T-helper 2 cell treated with Interferon-gamma antibody and Interleukin-4, amounts not matched to agents 5 μg/mL and 100 μg/mL, for 36 hours (primary cell): Measurements from ENCODE around the gene CBR1.

Experiments used
- DNase-seq: peaks from one replicate; pipeline ENCODE4 v3.0.0; 2021; ENCODE audit warnings: low spot score
- H3K27ac Mint-ChIP-seq: one replicate; pipeline ENCODE4 v1.8.0; 2021; ENCODE audit warnings: mild to moderate bottlenecking, mixed read lengths
- H3K27me3 Mint-ChIP-seq: one replicate; pipeline ENCODE4 v1.8.0; 2021; ENCODE audit warnings: low read depth, mixed read lengths
- H3K36me3 Mint-ChIP-seq: one replicate; pipeline ENCODE4 v1.8.0; 2021; ENCODE audit warnings: low read depth, mixed read lengths
- H3K4me1 Mint-ChIP-seq: one replicate; pipeline ENCODE4 v1.8.0; 2021; ENCODE audit warnings: low read depth, mixed read lengths
- H3K4me3 Mint-ChIP-seq: one replicate; pipeline ENCODE4 v1.8.0; 2022; ENCODE audit warnings: mild to moderate bottlenecking, moderate library complexity, mixed read lengths
- H3K9me3 Mint-ChIP-seq: one replicate; pipeline ENCODE4 v1.8.0; 2021; ENCODE audit warnings: mixed read lengths

The CBR1 gene

GRCh38 chr21:36103434-36103833, 33.6 kb downstream of the CBR1 start:
- peaks cover 12% of the 10 kb centered on the region for H3K4me1 Mint-ChIP-seq
- no peaks in the 10 kb centered on the region for H3K36me3 Mint-ChIP-seq
- no peak for DNase-seq
- H3K4me3 Mint-ChIP-seq, result no peak overlapping the region
- no peak overlapping the region for H3K27ac Mint-ChIP-seq
- H3K9me3 Mint-ChIP-seq, result peaks cover 4% of the 10 kb centered on the region
- H3K27me3 Mint-ChIP-seq, result peaks cover 53% of the 10 kb centered on the region

GRCh38 chr21:36104317-36105300, 34.8 kb downstream of the CBR1 start:
- H3K27me3 Mint-ChIP-seq, result peaks cover 53% of the 10 kb centered on the region
- DNase-seq, result peak; percentile 22

GRCh38 chr21:36105327-36105842, 35.6 kb downstream of the CBR1 start:
- H3K4me3 Mint-ChIP-seq, result peak overlapping the region; percentile 64

More at GRCh38 chr21:36104317-36105300, 34.8 kb downstream of the CBR1 start:
- Mint-ChIP-seq H3K4me3 (peak overlapping the region; percentile 64), H3K9me3 (peaks cover 4% of the 10 kb centered on the region), H3K27ac (peak overlapping the region; percentile 47), H3K4me1 (peaks cover 12% of the 10 kb centered on the region), H3K36me3 (no peaks in the 10 kb centered on the region)

GRCh38 chr21:36109868-36110267, 40.0 kb downstream of the CBR1 start:
- no peak for DNase-seq
- Mint-ChIP-seq H3K4me1 (peaks cover 21% of the 10 kb centered on the region), H3K27ac (no peak overlapping the region), H3K36me3 (no peaks in the 10 kb centered on the region), H3K27me3 (peaks cover 36% of the 10 kb centered on the region), H3K4me3 (no peak overlapping the region), H3K9me3 (no peaks in the 10 kb centered on the region)

More at GRCh38 chr21:36105327-36105842, 35.6 kb downstream of the CBR1 start:
- H3K27ac Mint-ChIP-seq, result no peak overlapping the region
- H3K27me3 Mint-ChIP-seq, result peaks cover 56% of the 10 kb centered on the region
- H3K9me3 Mint-ChIP-seq, result peaks cover 4% of the 10 kb centered on the region
- H3K4me1 Mint-ChIP-seq, result peaks cover 12% of the 10 kb centered on the region
- no peak for DNase-seq
- no peaks in the 10 kb centered on the region for H3K36me3 Mint-ChIP-seq

GRCh38 chr21:36111238-36111637, 41.4 kb downstream of the CBR1 start:
- Mint-ChIP-seq H3K27me3 (peaks cover 22% of the 10 kb centered on the region), H3K27ac (no peak overlapping the region), H3K9me3 (no peaks in the 10 kb centered on the region), H3K4me3 (no peak overlapping the region), H3K4me1 (peaks cover 22% of the 10 kb centered on the region), H3K36me3 (no peaks in the 10 kb centered on the region)
- DNase-seq, result no peak

- DNase-seq, result peak; percentile 29
- peaks cover 22% of the 10 kb centered on the region for H3K4me1 Mint-ChIP-seq
- H3K27ac Mint-ChIP-seq, result peak overlapping the region; percentile 96
Measured at GRCh38 chr21:36113647-36114428, 44.0 kb downstream of the CBR1 start.

GRCh38 chr21:36115138-36115730, 45.4 kb downstream of the CBR1 start:
- Mint-ChIP-seq H3K36me3 (no peaks in the 10 kb centered on the region), H3K27ac (no peak overlapping the region), H3K9me3 (no peaks in the 10 kb centered on the region), H3K4me3 (no peak overlapping the region), H3K4me1 (peaks cover 22% of the 10 kb centered on the region), H3K27me3 (peaks cover 4% of the 10 kb centered on the region)
- DNase-seq, result no peak

More at GRCh38 chr21:36113647-36114428, 44.0 kb downstream of the CBR1 start:
- Mint-ChIP-seq H3K9me3 (no peaks in the 10 kb centered on the region), H3K27me3 (peaks cover 7% of the 10 kb centered on the region), H3K4me3 (peak overlapping the region; percentile 85), H3K36me3 (no peaks in the 10 kb centered on the region)

GRCh38 chr21:36117286-36117741, 47.5 kb downstream of the CBR1 start:
- no peak for DNase-seq
- Mint-ChIP-seq H3K4me3 (no peak overlapping the region), H3K9me3 (no peaks in the 10 kb centered on the region), H3K27me3 (no peaks in the 10 kb centered on the region), H3K4me1 (peaks cover 20% of the 10 kb centered on the region), H3K27ac (no peak overlapping the region), H3K36me3 (no peaks in the 10 kb centered on the region)

GRCh38 chr21:36120304-36120888, 50.6 kb downstream of the CBR1 start:
- Mint-ChIP-seq H3K4me3 (no peak overlapping the region), H3K36me3 (no peaks in the 10 kb centered on the region), H3K27ac (no peak overlapping the region), H3K9me3 (no peaks in the 10 kb centered on the region), H3K4me1 (peaks cover 6% of the 10 kb centered on the region), H3K27me3 (peaks cover 3% of the 10 kb centered on the region)
- no peak for DNase-seq
